ENCODE results near the gene PCDHGA2.
"Not testable (repeated sequence)": the region's sequence is repeated elsewhere in the genome, so short reads cannot be mapped to it uniquely, and the experiment has no call there.

DNA sequence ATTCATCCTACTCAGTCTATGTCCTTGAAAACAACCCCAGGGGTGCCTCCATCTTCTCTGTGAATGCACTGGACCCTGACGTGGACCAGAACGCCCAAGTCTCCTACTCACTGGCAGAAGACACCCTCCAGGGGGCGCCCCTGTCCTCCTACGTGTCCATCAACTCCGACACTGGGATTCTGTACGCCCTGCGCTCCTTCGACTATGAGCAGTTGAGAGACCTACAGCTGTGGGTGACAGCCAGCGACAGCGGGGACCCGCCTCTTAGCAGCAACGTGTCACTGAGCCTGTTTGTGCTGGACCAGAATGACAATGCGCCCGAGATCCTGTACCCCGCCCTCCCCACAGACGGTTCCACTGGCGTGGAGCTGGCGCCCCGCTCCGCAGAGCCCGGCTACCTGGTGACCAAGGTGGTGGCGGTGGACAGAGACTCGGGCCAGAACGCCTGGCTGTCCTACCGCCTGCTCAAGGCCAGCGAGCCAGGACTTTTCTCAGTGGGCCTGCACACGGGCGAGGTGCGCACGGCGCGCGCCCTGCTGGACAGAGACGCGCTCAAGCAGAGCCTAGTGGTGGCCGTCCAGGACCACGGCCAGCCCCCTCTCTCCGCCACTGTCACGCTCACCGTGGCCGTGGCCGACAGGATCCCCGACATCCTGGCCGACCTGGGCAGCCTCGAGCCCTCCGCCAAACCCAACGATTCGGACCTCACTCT, 37.0 kb downstream of the PCDHGA2 start:
- TF ChIP-seq, protein P1, sequence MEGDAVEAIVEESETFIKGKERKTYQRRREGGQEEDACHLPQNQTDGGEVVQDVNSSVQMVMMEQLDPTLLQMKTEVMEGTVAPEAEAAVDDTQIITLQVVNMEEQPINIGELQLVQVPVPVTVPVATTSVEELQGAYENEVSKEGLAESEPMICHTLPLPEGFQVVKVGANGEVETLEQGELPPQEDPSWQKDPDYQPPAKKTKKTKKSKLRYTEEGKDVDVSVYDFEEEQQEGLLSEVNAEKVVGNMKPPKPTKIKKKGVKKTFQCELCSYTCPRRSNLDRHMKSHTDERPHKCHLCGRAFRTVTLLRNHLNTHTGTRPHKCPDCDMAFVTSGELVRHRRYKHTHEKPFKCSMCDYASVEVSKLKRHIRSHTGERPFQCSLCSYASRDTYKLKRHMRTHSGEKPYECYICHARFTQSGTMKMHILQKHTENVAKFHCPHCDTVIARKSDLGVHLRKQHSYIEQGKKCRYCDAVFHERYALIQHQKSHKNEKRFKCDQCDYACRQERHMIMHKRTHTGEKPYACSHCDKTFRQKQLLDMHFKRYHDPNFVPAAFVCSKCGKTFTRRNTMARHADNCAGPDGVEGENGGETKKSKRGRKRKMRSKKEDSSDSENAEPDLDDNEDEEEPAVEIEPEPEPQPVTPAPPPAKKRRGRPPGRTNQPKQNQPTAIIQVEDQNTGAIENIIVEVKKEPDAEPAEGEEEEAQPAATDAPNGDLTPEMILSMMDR (IDR thresholded peaks at IDR 0.05), result not testable (repeated sequence)
- TF ChIP-seq POLR2A, POLR2AphosphoS5, EP300 (IDR thresholded peaks at IDR 0.05): not testable (repeated sequence)

All from gastroesophageal sphincter (tissue), 3 donors.